NT2/D1 (cell line): Measurements from ENCODE around the gene SCARB1.

Experiments used
- DNase-seq: peaks from one replicate; pipeline ENCODE4 v3.0.0-alpha.2; 2011; ENCODE audit warnings: low read depth, low spot score
- H3K27me3 ChIP-seq: 2 replicates; pipeline ENCODE4 v1.6.0; 2011; ENCODE audit warnings: mild to moderate bottlenecking; ENCODE audit not compliant: insufficient read length, insufficient read depth
- H3K36me3 ChIP-seq: 2 replicates; pipeline ENCODE4 v1.6.1; 2011; ENCODE audit warnings: mild to moderate bottlenecking, low read length, mixed read lengths; ENCODE audit not compliant: insufficient read depth, insufficient read length
- H3K4me1 ChIP-seq: 2 replicates; pipeline ENCODE4 v1.5.1; 2011; ENCODE audit not compliant: insufficient read depth, insufficient read length
- H3K4me3 ChIP-seq: 2 replicates; pipeline ENCODE4 v1.5.1; 2011; ENCODE audit warnings: low read depth; ENCODE audit not compliant: insufficient read length
- H3K9ac ChIP-seq: 2 replicates; pipeline ENCODE4 v1.6.0; 2011; ENCODE audit warnings: low read depth; ENCODE audit not compliant: insufficient read length
- H3K9me3 ChIP-seq: 2 replicates; pipeline ENCODE4 v1.5.1; 2011; ENCODE audit warnings: mild to moderate bottlenecking, low read length; ENCODE audit not compliant: insufficient read depth
- SUZ12 ChIP-seq: IDR thresholded peaks from 2 replicates; pipeline ENCODE4 v1.6.1; 2011; ENCODE audit not compliant: insufficient read length, insufficient read depth; ENCODE audit errors: extremely low read depth
- YY1 ChIP-seq: IDR thresholded peaks from 2 replicates; pipeline ENCODE4 v1.6.1; 2011; ENCODE audit not compliant: insufficient read length, insufficient read depth
- ZNF274 ChIP-seq: IDR thresholded peaks from 2 replicates; pipeline ENCODE4 v1.6.1; 2011; ENCODE audit warnings: mild to moderate bottlenecking, low read depth, low read length

Gene SCARB1

GRCh38 chr12:124743479-124744272 lies 120.0 kb downstream of the SCARB1 start:
- Histone ChIP-seq H3K9ac (no peak overlapping the region), H3K4me1 (peaks cover 29% of the 10 kb centered on the region), H3K9me3 (peaks cover 8% of the 10 kb centered on the region; the same call in 1 of the 2 replicates), H3K4me3 (no peak overlapping the region), H3K36me3 (no peaks in the 10 kb centered on the region), H3K27me3 (no peaks in the 10 kb centered on the region)
- TF ChIP-seq SUZ12, result no peak
- no peak for TF ChIP-seq ZNF274
- no peak for TF ChIP-seq YY1
- DNase-seq, result no peak

GRCh38 chr12:124742678-124743077 lies 121.0 kb downstream of the SCARB1 start:
- no peak for DNase-seq
- H3K36me3 ChIP-seq, result no peaks in the 10 kb centered on the region
- no peak overlapping the region for H3K4me3 ChIP-seq
- H3K9me3 ChIP-seq, result peaks cover 8% of the 10 kb centered on the region; the same call in 1 of the 2 replicates
- no peak overlapping the region for H3K9ac ChIP-seq
- H3K4me1 ChIP-seq, result peaks cover 26% of the 10 kb centered on the region
- TF ChIP-seq SUZ12 (no peak), ZNF274 (no peak), YY1 (no peak)
- H3K27me3 ChIP-seq, result no peaks in the 10 kb centered on the region

GRCh38 chr12:124742111-124742510 lies 121.6 kb downstream of the SCARB1 start:
- H3K27me3 ChIP-seq, result no peaks in the 10 kb centered on the region
- no peak for TF ChIP-seq SUZ12
- TF ChIP-seq YY1, result no peak
- TF ChIP-seq ZNF274, result no peak
- peaks cover 26% of the 10 kb centered on the region for H3K4me1 ChIP-seq
- DNase-seq, result no peak
- no peak overlapping the region for H3K9ac ChIP-seq
- H3K36me3 ChIP-seq, result no peaks in the 10 kb centered on the region
- no peak overlapping the region for H3K4me3 ChIP-seq
- H3K9me3 ChIP-seq, result peaks cover 8% of the 10 kb centered on the region; the same call in 1 of the 2 replicates

GRCh38 chr12:124741211-124741610 lies 122.5 kb downstream of the SCARB1 start:
- Histone ChIP-seq H3K9me3 (peaks cover 8% of the 10 kb centered on the region; the same call in 1 of the 2 replicates), H3K4me3 (no peak overlapping the region), H3K9ac (no peak overlapping the region), H3K27me3 (no peaks in the 10 kb centered on the region), H3K4me1 (peaks cover 20% of the 10 kb centered on the region), H3K36me3 (no peaks in the 10 kb centered on the region)
- TF ChIP-seq SUZ12 (no peak), ZNF274 (no peak), YY1 (no peak)
- no peak for DNase-seq

- Histone ChIP-seq H3K9me3 (peaks cover 8% of the 10 kb centered on the region; the same call in 1 of the 2 replicates), H3K4me3 (no peak overlapping the region), H3K27me3 (no peaks in the 10 kb centered on the region), H3K9ac (no peak overlapping the region), H3K36me3 (no peaks in the 10 kb centered on the region), H3K4me1 (peaks cover 20% of the 10 kb centered on the region)
- DNase-seq, result no peak
- TF ChIP-seq SUZ12 (no peak), YY1 (no peak), ZNF274 (no peak)
These were observed 123.0 kb downstream of the SCARB1 start for GRCh38 chr12:124740691-124741137.

GRCh38 chr12:124739953-124740561 lies 123.6 kb downstream of the SCARB1 start:
- H3K9me3 ChIP-seq, result peaks cover 8% of the 10 kb centered on the region; the same call in 1 of the 2 replicates
- H3K27me3 ChIP-seq, result no peaks in the 10 kb centered on the region
- H3K4me3 ChIP-seq, result no peak overlapping the region
- H3K9ac ChIP-seq, result no peak overlapping the region
- peaks cover 15% of the 10 kb centered on the region for H3K4me1 ChIP-seq
- no peak for TF ChIP-seq SUZ12
- no peak for TF ChIP-seq YY1
- no peak for TF ChIP-seq ZNF274
- DNase-seq, result no peak
- no peaks in the 10 kb centered on the region for H3K36me3 ChIP-seq
